Measurements from ENCODE around the gene ACOT11. TPM values are rescaled to one million over a fixed set of nuclear protein-coding genes. Genes with fewer than 3 reads are reported as not detected.

The ACOT11 gene
- total and polyA plus RNA-seq, 8 donors: 5.5 to 87.0 (median 19.6) TPM

DNA sequence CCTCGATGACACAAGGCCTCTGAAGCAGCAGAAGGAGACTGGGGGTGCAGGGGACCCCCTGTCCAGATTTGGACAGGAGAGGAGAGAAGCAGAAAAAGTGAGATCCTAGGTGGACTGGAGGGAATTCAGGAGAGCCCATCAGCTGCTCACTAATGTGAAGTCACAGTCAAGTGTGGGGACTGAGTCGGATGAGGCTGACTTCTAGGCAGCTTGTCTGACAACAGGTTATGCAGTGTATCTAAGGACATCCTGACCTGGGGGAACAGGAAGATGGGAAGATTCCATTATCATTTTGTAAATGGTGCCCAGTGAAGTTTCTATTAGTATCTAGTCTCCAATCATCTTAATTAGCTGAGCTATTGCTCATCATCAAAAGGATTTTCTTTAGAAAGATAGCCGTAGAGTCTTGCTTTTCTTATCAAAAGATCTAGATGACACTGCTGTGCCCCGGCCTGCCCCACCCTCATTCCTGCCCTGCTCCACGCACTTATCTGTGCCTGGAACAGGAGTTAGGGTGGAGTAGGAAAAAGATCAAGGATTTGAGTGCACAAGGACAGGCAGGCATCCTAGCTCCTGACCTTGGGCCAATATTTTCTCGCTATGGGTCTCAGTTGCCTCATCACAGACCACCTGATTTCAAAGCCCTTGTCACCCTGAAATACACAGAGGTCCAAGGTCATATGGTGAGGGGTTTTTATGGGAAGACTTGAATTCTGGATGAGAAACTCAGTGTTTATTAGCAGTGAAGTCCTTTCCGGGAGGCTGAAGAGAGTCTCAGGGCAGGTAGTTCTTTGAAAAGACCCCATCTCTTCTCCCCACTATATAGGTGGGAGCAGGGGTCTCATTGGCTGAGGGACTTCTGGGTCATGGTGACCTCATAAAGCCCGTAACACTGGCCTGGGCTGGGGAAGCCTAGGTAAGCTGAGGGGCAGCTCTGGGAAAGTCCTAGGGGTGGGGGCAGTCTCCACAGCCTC lies 93.1 kb downstream of the ACOT11 start, which contains the start of gene MROH7:
Gene MROH7 (plus strand): TSS at position 924 of the 974 bp plus-strand sequence. CDS start 11,141 bp downstream, outside the sequence.
- H3K27ac ChIP-seq: no peak within 1 kb of the TSS
- intact Hi-C loops (cut with DNase I; ENCODE audit: low total_unique reads): no loop called here
- peaks cover 0 to 30% (median 18%) of the 10 kb centered on the region in 4 donors for H3K9me3 ChIP-seq
- no peaks in the 10 kb centered on the region for H3K27me3 ChIP-seq
- peaks cover 0 to 6% (median 0%) of the 10 kb centered on the region in 4 donors for H3K4me1 ChIP-seq
- DNase-seq: no peak
- TF ChIP-seq CTCF (IDR thresholded peaks at IDR 0.05) (no peak), EP300 (IDR thresholded peaks at IDR 0.05) (no peak), POLR2A (IDR thresholded peaks at IDR 0.05) (no peak), POLR2AphosphoS5 (IDR thresholded peaks at IDR 0.05) (no peak)
- no peak within 1 kb of the TSS for H3K4me3 ChIP-seq
- WGBS, 5 donors: 57 to 67% (median 59%) methylated on average over 8 of the region's 8 CpGs
- H3K36me3 ChIP-seq: peaks cover 0 to 3% (median 0%) of the 10 kb centered on the region in 4 donors

DNA sequence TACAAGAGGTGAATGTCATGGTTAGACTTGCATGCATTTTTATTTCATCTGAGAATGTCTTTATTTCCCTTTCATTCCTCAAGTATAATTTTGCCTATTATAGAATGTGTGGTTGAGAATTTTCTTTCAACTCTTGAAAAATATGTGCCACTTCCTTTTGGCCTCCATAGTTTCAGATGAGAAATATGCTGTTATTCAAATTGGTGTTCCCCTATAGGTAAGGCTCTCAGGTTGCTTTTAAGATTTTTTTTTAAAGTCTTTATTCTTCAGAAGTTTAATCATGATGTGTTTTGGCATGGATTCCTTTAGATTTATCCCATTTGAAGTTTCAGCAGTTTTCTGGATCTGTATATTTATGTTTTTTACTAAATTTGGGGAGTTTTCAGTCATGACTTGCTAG lies 95.7 kb downstream of the ACOT11 start:
- Histone ChIP-seq H3K9me3 (peaks cover 0 to 30% (median 18%) of the 10 kb centered on the region in 4 donors), H3K27me3 (no peaks in the 10 kb centered on the region), H3K4me3 (no peak overlapping the region), H3K36me3 (no peaks in the 10 kb centered on the region), H3K4me1 (peaks cover 0 to 19% (median 1%) of the 10 kb centered on the region in 4 donors), H3K27ac (no peak overlapping the region)
- intact Hi-C loops (cut with DNase I; ENCODE audit: low total_unique reads): no loop called here
- no peak for DNase-seq
- TF ChIP-seq EP300 (IDR thresholded peaks at IDR 0.05): no peak
- TF ChIP-seq POLR2A (IDR thresholded peaks at IDR 0.05): no peak
- TF ChIP-seq CTCF (IDR thresholded peaks at IDR 0.05): no peak
- no peak for TF ChIP-seq POLR2AphosphoS5 (IDR thresholded peaks at IDR 0.05)

DNA sequence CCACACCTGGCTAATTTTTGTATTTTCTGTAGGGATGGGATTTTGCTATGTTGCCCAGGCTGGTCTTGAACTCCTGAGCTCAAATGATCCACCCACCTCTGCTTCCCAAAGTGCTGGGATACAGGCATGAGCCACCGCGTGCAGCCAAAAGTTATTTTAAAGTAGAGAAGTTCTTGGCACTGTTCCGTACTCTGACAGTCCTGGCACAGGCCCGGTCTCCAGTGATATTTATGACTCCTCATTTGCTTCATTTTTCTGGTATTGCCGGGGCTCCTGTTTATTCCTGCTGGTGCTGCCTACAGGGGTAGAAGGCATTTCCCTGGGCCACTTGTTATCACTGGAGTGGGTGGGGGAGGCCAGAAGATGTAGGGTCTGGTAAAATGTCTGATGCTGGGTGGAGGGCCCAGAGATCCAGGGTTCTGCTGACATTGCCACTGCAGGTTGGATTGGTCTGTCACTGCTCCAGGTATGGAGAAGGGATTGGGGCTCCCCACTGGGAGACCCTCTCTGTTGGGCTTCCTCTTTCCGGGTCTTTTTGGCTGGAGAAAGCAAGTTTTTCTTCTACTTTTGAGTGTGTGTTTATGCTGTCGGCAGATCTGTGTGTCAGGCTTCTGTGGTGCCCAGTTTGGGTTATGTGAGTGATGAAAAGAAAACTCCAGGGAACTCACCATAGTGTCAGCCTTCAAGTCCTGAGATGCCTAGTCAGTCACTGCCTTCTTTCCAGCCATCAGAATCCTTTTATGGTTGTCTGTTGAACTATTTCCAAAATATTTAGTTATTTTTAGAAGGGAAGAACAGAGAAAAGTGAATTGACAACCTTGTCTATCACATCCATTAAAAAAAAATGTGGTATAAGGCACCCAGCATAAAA lies 98.0 kb downstream of the ACOT11 start:
- intact Hi-C loops (cut with DNase I; ENCODE audit: low total_unique reads): no loop called here
- DNase-seq: peak in 1 of 2 donors; percentile 54
- H3K27ac ChIP-seq: no peak overlapping the region

More for the DNA sequence above, 98.0 kb downstream of the ACOT11 start:
- Histone ChIP-seq H3K27me3 (no peaks in the 10 kb centered on the region), H3K36me3 (no peaks in the 10 kb centered on the region), H3K4me3 (no peak overlapping the region), H3K9me3 (peaks cover 0 to 30% (median 18%) of the 10 kb centered on the region in 4 donors), H3K4me1 (peaks cover 0 to 29% (median 3%) of the 10 kb centered on the region in 4 donors)
- TF ChIP-seq POLR2A (IDR thresholded peaks at IDR 0.05) (no peak), CTCF (IDR thresholded peaks at IDR 0.05) (no peak), POLR2AphosphoS5 (IDR thresholded peaks at IDR 0.05) (no peak), EP300 (IDR thresholded peaks at IDR 0.05) (no peak)
- WGBS, 5 donors: 64 to 90% (median 80%) methylated on average over 7 of the region's 7 CpGs
